HG02623 (cell line): Measurements from ENCODE around the gene CDNF.
"Not testable (repeated sequence)": the region's sequence is repeated elsewhere in the genome, so short reads cannot be mapped to it uniquely, and the experiment has no call there.

Experiments used
- ATAC-seq: cut with Tn5 transposase; IDR thresholded peaks from one replicate; pipeline ENCODE4 v1.9.1; 2021; ENCODE audit warnings: moderate library complexity; ENCODE audit not compliant: unreplicated experiment

CDNF gene

DNA sequence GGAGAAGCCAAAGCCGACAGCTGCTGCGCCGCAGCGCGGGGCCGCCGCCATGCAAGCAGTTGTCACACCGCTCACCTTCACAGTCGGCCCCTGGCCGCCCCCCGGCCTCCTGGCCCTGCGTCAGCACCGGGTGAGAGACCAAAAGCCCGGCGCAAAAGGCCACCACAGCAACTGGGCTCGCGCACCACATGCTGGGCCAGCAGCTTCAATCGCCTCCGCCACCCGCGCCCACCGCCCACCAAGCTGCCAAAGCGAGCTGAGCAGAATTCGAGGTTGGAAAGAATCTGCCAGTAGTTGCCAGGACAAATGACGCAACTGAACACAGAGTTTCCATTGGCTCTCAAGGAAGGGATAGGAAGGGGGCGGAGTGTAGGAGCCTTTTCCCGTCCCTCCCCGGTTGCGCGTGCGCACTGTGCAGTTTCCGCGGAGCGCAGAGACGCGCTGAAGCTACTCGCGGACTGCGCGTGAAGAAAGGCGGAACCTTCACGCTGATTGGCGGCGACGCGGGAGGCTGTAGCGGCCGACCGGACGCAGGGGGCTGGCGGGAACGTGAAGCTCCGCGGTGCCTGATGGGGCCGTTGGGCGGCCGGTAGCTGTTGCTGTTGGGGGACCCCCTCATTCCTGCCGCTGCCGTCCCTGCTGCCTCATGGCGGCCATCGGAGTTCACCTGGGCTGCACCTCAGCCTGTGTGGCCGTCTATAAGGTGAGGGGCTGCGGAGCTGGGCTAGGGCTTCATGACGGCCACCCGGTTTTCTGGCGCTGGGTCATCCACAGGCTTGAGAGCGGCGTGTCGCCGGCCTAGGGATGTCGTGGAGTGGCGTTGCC lies at the start of gene CDNF, which contains the start of the genes HSPA14 and MSANTD7:
TSS of gene CDNF (minus strand) at position 281 of the 825 bp plus-strand sequence. CDS start at position 190, 91 bp downstream.
TSS of gene HSPA14 (plus strand) at position 550 of the 825 bp plus-strand sequence. CDS start at position 647, 97 bp downstream.
TSS of gene MSANTD7 (plus strand) at position 550 of the 825 bp plus-strand sequence. CDS start 3,979 bp downstream, outside the sequence.
- peak; percentile 95 for ATAC-seq

DNA sequence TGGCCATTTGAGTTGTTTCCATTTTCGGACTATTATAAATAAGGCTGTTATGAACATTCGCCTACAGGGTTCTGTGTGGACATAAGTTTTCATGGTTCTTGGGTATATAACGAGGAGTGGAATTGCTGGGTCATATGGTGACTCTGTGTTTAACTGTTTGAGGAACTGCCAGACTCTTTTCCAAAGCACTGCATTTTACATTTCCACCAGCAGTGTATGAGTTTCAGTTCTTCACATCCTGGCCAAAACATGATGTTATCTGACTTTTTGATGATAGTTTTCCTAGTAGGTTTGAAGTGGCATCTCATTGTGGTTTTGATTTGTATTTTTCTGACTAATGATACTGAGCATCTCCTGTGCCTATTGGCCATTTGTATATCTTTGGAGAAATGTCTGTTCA lies 46.2 kb upstream of the CDNF start:
- no peak for ATAC-seq

DNA sequence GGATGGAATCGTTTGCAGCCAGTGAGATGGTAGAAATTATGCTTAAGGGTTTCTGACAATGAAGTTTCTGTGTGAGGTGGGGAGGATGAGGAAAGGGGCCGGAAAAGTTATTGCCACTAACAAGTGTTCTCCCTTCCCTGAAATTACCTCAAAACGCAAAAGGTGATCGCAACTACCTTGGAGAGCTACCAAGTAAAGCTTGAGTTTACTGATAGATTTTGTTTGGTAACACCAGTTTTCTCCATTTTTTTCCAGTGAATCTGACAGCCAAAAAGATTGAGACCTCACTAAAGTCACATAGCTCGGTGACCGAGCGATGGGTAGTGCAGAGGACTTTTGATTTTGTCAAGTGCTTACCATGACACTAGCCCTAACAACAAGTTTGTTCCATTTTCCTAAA lies 42.4 kb upstream of the CDNF start:
- no peak for ATAC-seq

DNA sequence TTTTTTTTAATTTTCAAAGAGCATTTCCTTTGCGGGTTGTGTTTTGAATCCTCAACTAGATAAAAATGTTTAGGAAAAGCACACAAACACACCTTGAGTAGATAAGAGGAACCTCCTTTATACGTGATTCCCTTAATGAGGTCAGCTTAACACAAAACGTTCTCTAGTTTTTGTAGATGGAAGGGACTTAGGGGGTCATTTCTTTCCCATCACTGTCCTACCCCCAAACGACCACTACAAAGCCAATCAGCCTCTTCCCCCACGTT lies 42.0 kb upstream of the CDNF start:
- ATAC-seq = no peak

DNA sequence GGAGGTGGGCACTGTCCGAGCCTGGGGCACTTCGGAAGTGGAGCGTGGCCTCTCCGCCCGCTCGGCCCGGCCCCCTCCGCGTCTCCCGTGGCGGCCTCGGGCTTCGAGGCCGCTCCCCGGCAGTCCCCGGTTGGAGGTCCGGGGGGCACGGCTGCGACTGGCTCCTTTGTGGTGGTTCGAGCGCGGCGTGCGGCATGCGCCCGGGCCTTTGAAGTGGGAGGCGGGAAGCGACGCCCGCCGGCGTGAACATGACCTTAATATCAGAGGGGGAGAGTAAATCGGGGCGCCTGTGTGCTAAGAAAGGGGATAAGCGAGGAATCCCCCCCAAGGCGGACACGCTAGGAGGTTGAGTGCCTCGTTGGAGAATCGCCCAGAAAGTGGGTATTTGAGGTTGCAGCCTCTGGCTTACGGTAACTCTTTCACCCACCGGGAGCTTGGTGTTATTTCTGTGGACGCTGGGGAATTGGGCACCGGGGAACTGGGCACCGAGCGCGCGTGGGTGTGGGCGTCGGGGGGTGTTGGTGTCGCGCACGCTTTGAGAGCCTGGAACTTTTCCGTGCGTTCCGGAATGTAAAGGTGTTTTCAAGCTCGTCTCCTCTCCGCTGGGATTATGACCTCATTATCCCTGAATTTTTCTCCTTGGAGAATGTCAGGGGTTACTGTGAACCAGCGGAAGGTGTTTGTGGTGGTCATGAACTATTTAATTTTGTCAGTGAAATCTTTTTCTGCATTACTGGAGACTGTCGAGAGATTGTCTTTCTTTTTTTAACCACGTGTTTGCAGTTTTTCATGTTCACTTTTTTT lies 41.5 kb upstream of the CDNF start:
- ATAC-seq = peak; percentile 13

DNA sequence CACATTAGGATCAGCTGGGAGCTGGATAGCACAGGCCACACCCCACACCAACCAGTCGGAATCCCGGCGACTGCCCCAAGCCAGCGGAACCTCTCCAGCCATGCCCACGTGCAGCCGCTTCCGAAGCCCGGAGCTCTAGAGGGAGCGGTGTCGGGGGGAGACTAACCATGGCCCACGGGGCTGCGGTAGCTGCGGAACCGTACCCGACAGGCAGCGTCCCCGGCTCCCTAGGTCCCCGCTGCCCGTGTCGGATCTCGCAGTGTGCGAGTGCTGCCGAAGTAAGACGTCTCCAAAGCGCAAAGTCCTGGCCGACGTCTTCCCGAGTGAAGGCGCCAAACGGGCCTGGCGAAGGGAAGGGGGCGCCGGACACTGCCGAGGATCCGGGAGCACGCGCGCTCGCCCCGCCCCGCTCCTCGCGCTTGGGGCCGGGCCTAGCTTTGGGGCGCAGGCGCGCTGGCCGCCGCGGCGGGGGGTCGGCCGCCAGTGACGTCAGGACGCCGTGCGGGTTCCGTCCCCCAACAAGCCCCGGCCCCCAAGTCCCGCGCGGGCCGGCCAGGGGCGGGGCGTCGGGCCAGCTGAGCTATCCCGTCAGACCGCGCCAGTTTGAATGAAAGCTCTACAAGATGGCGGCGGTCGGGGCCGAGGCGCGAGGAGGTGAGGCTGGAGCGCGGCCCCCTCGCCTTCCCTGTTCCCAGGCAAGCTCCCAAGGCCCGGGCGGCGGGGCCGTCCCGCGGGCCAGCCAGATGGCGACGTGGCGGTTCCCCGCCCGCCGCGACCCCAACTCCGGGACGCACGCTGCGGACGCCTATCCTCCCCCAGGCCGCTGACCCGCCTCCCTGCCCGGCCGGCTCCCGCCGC lies 40.7 kb upstream of the CDNF start, which contains the start of gene SUV39H2:
TSS of gene SUV39H2 (plus strand) at position 601 of the 858 bp plus-strand sequence. CDS start at position 624, 23 bp downstream.
- peak; percentile 87 for ATAC-seq

DNA sequence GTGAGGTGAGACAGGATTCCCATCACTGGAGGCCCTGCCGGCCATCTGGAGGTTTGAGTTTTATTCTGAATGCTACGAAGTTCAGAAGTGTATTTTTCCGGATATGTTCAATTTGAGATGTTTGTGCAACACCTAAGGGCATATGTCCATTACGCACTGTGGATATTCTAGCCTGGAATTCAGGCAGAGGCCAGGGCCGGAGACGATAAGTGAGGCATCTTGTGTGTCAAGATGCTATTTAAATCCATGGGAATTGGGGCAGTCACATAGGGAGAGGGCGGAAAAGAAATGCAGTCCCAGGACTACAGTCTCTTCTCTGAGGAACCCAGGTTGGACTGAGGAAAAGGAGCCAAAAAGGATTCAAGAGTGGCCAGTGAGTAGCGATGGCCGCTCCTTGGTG lies 38.9 kb upstream of the CDNF start:
- no peak for ATAC-seq

DNA sequence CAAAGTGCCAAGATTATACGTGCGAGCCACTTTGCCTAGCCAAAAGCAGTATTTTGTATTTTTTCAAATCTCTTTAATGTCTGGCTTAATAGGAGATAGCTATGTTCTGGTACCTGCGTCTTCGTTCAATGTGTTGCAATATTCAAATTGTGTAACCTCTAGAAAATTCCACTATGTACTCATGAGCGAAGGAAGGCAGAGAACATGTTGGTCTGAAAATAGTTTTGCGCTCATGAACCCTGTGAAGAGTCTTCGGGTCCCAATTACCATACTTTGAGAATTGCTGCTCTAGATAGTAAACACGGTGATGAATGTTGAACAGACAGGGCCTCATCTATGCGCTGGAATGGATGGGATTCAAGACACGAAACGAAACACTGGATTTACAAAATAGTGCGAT lies 38.1 kb upstream of the CDNF start:
- no peak for ATAC-seq

DNA sequence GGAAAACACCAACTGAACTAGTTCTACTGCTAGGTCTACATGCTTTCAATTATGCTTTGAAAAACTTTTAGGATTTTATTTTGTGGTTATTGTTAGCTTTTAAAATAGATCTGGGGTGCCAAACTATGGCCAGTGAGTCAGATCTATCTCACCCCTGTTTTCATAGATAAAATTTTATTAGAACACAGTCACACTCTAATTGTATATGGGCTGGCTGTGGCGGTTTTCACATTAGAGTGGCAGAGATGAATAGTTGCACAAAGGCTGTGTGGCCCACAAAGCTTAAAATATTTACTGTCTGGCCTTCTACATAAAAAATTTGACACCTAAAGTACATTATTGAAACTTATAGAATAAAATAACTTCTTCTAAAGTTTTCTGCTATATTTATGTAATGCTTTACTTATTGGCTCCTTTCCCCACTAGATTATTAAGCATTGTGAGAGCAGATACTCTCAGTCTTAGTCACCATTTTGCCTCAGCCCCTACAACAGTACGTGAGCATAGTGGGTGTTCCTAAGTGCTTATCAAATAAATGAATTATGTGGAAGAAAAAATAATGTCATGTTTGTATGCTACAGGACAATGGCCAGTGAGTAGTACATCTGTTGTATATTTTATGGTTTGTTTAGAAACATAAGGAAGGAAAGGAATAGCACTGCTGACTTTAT lies 35.4 kb upstream of the CDNF start:
- ATAC-seq = no peak

DNA sequence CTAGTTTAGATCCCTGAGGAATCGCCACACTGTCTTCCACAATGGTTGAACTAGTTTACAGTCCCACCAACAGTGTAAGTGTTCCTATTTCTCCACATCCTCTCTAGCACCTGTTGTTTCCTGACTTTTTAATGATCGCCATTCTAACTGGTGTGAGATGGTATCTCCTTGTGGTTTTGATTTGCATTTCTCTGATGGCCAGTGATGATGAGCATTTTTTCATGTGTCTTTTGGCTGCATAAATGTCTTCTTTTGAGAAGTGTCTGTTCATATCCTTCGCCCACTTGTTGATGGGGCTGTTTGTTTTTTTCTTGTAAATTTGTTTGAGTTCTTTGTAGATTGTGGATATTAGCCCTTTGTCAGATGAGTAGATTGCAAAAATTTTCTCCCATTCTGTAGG lies 27.0 kb upstream of the CDNF start:
- ATAC-seq = not testable (repeated sequence)

DNA sequence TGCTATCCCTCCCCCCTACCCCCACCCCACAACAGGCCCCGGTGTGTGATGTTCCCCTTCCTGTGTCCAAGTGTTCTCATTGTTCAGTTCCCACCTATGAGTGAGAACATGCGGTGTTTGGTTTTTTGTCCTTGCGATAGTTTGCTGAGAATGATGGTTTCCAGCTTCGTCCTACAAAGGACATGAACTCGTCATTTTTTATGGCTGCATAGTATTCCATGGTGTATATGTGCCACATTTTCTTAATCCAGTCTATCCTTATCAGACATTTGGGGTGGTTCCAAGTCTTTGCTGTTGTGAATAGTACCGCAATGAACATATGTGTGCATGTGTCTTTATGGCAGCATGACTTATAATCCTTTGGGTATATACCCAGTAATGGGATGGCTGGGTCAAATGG lies 26.6 kb upstream of the CDNF start:
- ATAC-seq = not testable (repeated sequence)

DNA sequence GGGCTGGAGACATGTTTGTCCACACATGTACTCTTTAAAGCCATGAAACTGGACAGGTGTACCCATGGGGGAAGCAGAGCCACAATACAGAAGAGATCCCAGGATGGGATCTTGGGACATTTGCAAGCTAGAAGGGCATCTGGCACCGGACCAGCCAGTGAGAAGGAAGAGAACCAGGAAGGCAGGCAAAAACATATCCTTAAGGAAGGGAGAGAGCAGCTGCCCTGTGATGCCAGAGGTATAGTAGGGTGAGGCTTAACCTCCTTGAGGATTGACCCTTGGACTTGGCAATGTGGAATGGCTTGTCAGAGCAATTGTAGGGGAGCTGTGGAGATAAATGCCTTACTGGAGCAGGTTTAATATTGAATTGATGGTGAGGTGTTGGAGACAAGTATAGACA lies 23.0 kb upstream of the CDNF start:
- no peak for ATAC-seq

DNA sequence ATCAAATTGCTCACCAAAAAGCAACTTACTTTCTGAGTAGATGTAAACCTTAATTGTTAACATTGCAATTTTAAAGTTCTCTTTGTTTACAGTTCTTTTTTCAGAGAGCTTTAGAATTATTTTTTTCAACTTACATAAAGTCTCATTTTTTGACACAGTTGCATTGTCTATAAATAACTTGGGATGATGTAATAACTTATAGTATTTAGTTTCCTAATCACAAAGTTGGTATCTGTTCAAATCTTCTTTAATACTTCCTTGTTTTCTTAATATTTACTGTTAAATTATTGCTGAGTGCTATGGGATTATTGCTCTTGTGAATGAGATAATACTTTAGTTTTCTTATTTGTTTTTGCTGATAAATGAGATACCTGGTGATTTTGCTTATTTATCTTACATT lies 21.9 kb upstream of the CDNF start:
- ATAC-seq = no peak

DNA sequence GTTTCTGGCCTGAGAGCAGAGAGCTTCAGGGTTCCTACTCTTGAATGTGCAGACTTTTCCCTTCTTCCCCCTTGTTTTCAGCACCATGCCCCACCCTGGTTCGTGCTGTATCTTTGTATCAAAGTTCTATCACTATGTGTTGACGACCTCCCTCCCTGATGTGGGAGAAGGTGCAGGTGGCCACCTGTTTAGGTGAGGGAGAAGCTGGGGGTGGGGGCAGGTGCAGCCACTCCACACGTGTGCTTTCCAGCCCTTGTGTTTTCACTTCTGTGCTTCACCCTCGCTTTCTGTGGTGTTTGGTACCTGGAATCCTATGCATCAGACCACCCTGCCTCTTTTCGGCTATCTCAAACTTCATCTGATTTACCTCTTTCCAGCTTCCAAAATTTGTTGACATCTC lies 21.2 kb upstream of the CDNF start:
- ATAC-seq = no peak

DNA sequence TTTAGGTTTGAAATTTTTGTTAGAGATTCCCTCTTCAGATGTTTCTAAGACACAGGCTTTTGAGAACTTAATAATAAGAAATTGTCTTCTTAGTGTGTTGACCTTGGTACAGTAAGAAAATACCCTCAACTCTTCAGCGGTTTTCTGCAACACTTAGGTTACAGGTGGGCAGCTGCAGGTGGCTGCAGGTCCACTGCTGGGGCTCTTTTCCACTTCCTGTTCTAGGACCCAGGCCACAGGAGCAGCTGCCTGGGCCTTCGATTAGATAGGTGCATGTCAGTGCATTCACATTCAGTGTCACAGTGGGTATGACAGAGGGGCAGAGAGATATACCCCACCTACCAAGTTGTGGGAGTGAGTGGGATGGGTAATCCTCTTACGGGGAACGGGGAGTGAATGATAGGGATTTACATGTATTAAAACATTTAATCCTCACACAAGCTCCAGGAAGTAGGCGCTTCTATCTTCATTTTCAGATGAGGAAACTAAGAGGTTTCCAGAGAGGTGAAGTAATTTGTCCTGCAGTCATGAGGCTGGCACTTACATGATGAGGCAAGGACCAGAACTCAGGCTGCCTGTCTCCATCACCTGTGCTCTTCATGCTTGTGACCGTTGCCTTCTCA lies 20.6 kb upstream of the CDNF start:
- ATAC-seq = no peak

DNA sequence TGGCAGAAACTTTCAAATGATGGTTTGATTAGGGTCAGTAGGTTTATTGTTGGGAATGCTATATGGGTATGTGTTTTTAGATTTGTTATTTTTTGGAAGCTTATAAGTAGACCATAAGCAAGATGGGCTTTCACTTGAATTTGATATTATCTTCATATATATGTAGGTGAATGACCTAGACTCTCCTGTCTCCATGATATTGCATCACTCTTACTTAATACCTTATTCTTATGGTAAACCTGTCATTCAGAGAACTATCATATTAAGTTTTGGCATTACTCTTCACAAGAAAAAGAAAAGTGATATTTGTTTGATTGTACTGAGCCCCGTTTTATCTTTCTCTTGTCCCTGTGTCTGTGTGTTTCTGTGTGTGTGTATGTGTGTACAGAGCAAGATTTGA lies 17.6 kb upstream of the CDNF start:
- no peak for ATAC-seq

DNA sequence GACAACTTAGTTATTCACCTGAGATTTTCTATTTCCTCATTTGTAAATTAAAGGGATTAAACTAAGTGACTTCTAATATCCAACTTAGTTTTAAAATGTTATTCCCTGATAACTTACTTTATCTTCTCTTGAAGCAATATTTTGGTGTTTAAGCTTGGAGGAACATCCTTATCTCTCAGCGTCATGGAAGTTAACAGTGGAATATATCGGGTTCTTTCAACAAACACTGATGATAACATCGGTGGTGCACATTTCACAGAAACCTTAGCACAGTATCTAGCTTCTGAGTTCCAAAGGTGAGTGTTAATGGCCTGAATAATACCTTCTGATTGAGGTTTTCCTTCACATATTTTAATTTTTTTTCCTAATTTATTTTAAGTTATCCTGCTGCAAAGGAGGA lies 14.4 kb upstream of the CDNF start:
- ATAC-seq = no peak

DNA sequence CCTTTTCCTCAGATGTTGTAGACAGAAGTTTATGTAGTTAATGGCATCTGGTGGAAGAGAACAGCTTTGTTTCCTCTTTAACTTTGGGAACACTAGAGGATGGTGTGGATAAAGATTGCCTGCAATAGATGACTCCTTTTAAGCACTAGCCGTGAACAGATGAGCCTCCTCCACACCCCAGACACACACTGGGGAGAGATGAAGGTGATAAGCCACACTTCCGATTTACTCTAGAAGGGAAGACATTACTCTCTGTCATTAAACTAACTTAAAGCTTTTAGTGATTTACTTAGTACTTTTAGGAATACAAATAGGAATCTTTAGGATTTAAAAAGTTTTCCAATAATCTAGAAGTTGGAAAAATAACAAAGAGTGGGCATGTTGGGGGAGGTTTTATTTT lies 7.1 kb upstream of the CDNF start:
- ATAC-seq = no peak

DNA sequence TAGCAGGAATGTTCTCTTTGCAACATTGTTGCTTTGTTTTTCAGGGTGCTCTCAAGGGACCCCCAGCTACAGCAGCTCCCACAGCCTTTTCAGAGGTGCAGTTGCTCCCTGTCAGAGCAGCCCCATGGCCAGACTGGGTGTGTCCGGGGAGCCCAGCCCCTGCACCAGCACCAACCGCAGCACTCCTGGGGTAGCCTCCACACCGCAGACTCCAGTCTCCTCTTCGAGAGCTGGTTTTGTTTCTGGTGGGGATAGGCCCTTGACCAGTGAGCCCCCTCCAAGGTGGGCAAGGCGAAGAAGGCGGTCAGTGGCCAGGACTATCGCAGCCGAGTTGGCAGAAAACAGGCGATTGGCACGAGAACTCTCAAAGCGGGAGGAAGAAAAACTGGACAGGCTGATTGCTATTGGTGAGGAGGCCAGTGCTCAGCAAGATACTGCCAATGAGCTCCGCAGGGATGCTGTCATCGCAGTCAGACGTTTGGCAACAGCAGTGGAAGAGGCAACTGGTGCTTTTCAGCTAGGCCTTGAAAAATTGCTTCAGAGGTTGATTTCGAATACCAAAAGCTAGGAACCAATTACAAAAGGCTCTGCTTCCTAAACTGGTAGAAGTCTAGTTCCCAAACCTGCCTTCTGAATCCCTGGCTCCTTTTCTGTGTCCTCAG lies 5.6 kb upstream of the CDNF start:
- no peak for ATAC-seq

DNA sequence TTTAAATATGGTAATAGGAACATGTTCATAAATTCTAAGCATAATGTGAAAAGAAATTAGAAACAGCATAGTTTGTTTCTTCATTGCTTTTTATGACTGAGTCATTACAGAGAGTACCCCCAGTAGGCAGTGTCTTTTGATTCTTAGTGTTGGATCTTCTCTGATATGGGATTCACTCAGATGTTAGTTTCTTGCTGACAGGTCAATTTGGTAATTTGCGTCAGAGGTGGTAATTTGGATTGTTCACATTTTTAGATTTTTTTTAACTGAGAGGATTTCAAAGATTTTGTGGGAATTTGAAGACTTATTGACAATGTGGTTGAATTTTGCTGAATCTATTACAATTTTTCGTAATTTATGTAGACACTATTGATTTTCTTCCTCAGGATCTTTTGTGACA lies 2.3 kb upstream of the CDNF start:
- ATAC-seq = no peak
